OCI-LY1 (cell line): Measurements from ENCODE around the gene HOXA4.

Source experiments
- H2AFZ ChIP-seq: fragments of 200-600 bp; sonication (generic), shearing (Covaris generic); 2 replicates; pipeline ENCODE4 v1.6.0; 2014; ENCODE audit warnings: antibody characterized with exemption, mild to moderate bottlenecking, low read length
- H3F3A ChIP-seq: fragments of 200-600 bp; sonication (generic), shearing (Covaris generic); 2 replicates; pipeline ENCODE4 v1.6.0; 2014; ENCODE audit warnings: mild to moderate bottlenecking, antibody characterized with exemption, low read length, moderate library complexity; ENCODE audit not compliant: insufficient read depth
- H3K27ac ChIP-seq: fragments of 200-600 bp; sonication (generic); 2 replicates; pipeline ENCODE4 v1.5.1; 2014; ENCODE audit warnings: low read length, mixed run types, mild to moderate bottlenecking, low read depth; ENCODE audit not compliant: poor library complexity, severe bottlenecking
- H3K27me3 ChIP-seq: fragments of 200-600 bp; sonication (generic); 2 replicates; pipeline ENCODE4 v1.6.0; 2014; ENCODE audit warnings: antibody characterized with exemption, mild to moderate bottlenecking, low read length, moderate library complexity; ENCODE audit not compliant: insufficient read depth
- H3K36me3 ChIP-seq: fragments of 200-600 bp; sonication (generic); 2 replicates; pipeline ENCODE4 v1.6.1; 2014; ENCODE audit warnings: mild to moderate bottlenecking, antibody characterized with exemption, low read length, moderate library complexity, mixed read lengths; ENCODE audit not compliant: insufficient read depth
- H3K4me1 ChIP-seq: fragments of 200-600 bp; sonication (generic); 2 replicates; pipeline ENCODE4 v1.5.1; 2014; ENCODE audit warnings: mild to moderate bottlenecking, low read length, moderate library complexity; ENCODE audit not compliant: insufficient read depth, severe bottlenecking
- H3K4me2 ChIP-seq: fragments of 200-600 bp; sonication (generic), shearing (Covaris generic); 2 replicates; pipeline ENCODE4 v1.6.1; 2014; ENCODE audit warnings: low read length
- H3K4me3 ChIP-seq: fragments of 200-600 bp; sonication (generic); 2 replicates; pipeline ENCODE4 v1.5.1; 2014; ENCODE audit warnings: low read length, low read depth, mild to moderate bottlenecking, mixed read lengths; ENCODE audit not compliant: poor library complexity, severe bottlenecking
- H3K79me2 ChIP-seq: fragments of 200-600 bp; shearing (Covaris generic); 2 replicates; pipeline ENCODE4 v1.6.1; 2016; ENCODE audit warnings: mixed run types, low read length, mixed read lengths; ENCODE audit not compliant: insufficient read depth
- H3K9ac ChIP-seq: fragments of 200-600 bp; sonication (generic), shearing (Covaris generic); 2 replicates; pipeline ENCODE4 v1.6.1; 2014; ENCODE audit warnings: mild to moderate bottlenecking, low read length, mixed read lengths
- H3K9me2 ChIP-seq: fragments of 200-600 bp; sonication (generic), shearing (Covaris generic); 2 replicates; pipeline ENCODE4 v1.6.1; 2014; ENCODE audit warnings: low read depth, mild to moderate bottlenecking, low read length, mixed read lengths
- H3K9me3 ChIP-seq: fragments of 200-600 bp; shearing (Covaris generic); 2 replicates; pipeline ENCODE4 v1.6.1; 2014; ENCODE audit warnings: low read length, mixed read lengths
- H4K20me1 ChIP-seq: fragments of 200-600 bp; sonication (generic), shearing (Covaris generic); 2 replicates; pipeline ENCODE4 v1.6.0; 2016; ENCODE audit warnings: mild to moderate bottlenecking, low read length; ENCODE audit not compliant: insufficient read depth
- CTCF ChIP-seq: fragments of 200-600 bp; sonication (generic), shearing (Covaris generic); IDR thresholded peaks from 2 replicates; pipeline ENCODE4 v1.5.1; 2017; ENCODE audit warnings: mild to moderate bottlenecking, antibody characterized with exemption, low read length, moderate library complexity, mixed read lengths
- EZH2 ChIP-seq: fragments of 200-600 bp; sonication (generic), shearing (Covaris generic); IDR thresholded peaks from 2 replicates; pipeline ENCODE4 v1.8.0; 2017; ENCODE audit warnings: borderline replicate concordance, mixed run types, mild to moderate bottlenecking, antibody characterized with exemption, low read length, moderate library complexity, mixed read lengths

HOXA4 gene

GRCh38 chr7:27122077-27122910 is 8.3 kb downstream of the HOXA4 start:
- Histone ChIP-seq H3K9me3 (no peaks in the 10 kb centered on the region), H3K27me3 (no peaks in the 10 kb centered on the region; the same call in 1 of the 2 replicates), H3K9ac (no peak overlapping the region), H4K20me1 (no peaks in the 10 kb centered on the region), H3K79me2 (no peaks in the 10 kb centered on the region), H3K36me3 (no peaks in the 10 kb centered on the region), H3K4me1 (no peaks in the 10 kb centered on the region), H2AFZ (no peak overlapping the region), H3K9me2 (no peaks in the 10 kb centered on the region), H3F3A (no peaks in the 10 kb centered on the region), H3K4me3 (no peak overlapping the region), H3K27ac (no peak overlapping the region), H3K4me2 (no peak overlapping the region)
- TF ChIP-seq EZH2, result no peak
- no peak for TF ChIP-seq CTCF

GRCh38 chr7:27121684-27122076 is 8.9 kb downstream of the HOXA4 start:
- TF ChIP-seq EZH2 (no peak), CTCF (no peak)
- Histone ChIP-seq H3K4me2 (no peak overlapping the region), H3K27me3 (no peaks in the 10 kb centered on the region; the same call in 1 of the 2 replicates), H3K4me3 (no peak overlapping the region), H3K9ac (no peak overlapping the region), H3K27ac (no peak overlapping the region), H3K36me3 (no peaks in the 10 kb centered on the region), H3F3A (no peaks in the 10 kb centered on the region), H4K20me1 (no peaks in the 10 kb centered on the region), H3K9me2 (no peaks in the 10 kb centered on the region), H3K9me3 (no peaks in the 10 kb centered on the region), H3K79me2 (no peaks in the 10 kb centered on the region), H2AFZ (no peak overlapping the region), H3K4me1 (no peaks in the 10 kb centered on the region)

- H3K36me3 ChIP-seq, result no peaks in the 10 kb centered on the region
- H3K4me3 ChIP-seq, result no peak overlapping the region
- H3K9me3 ChIP-seq, result no peaks in the 10 kb centered on the region
- H3K9ac ChIP-seq, result no peak overlapping the region
- no peaks in the 10 kb centered on the region; the same call in 1 of the 2 replicates for H3K27me3 ChIP-seq
- no peak overlapping the region for H2AFZ ChIP-seq
- no peaks in the 10 kb centered on the region for H3K79me2 ChIP-seq
- TF ChIP-seq CTCF, result no peak
- TF ChIP-seq EZH2, result no peak
- H3K4me1 ChIP-seq, result no peaks in the 10 kb centered on the region
- no peaks in the 10 kb centered on the region for H3K9me2 ChIP-seq
- H3F3A ChIP-seq, result no peaks in the 10 kb centered on the region
- no peak overlapping the region for H3K4me2 ChIP-seq
- no peak overlapping the region for H3K27ac ChIP-seq
- H4K20me1 ChIP-seq, result no peaks in the 10 kb centered on the region
These were observed 11.1 kb downstream of the HOXA4 start for GRCh38 chr7:27119412-27119911.
